Stomach (tissue), 4 donors: Measurements from ENCODE around the gene ITGA3.

ENCODE experiments used
- EP300 ChIP-seq: sonication (generic); formaldehyde crosslinking; IDR thresholded peaks from one replicate; pipeline ENCODE4 v1.6.1; 2017; ENCODE audit warnings: antibody characterized with exemption
- TF ChIP-seq, protein P1 (sequence below), 7 experiments: fragments of 450-650 bp in 4 of 7; fragments of 200-600 bp in 3 of 7; sonication (generic) in 3 of 7; IDR thresholded peaks; one replicate each; pipeline ENCODE4 v1.5.1; 2016 to 2019; ENCODE audit warnings: antibody characterized with exemption in 7 of 7, control low read depth in 2 of 7, mild to moderate bottlenecking in 1 of 7

- TF ChIP-seq, protein P1, sequence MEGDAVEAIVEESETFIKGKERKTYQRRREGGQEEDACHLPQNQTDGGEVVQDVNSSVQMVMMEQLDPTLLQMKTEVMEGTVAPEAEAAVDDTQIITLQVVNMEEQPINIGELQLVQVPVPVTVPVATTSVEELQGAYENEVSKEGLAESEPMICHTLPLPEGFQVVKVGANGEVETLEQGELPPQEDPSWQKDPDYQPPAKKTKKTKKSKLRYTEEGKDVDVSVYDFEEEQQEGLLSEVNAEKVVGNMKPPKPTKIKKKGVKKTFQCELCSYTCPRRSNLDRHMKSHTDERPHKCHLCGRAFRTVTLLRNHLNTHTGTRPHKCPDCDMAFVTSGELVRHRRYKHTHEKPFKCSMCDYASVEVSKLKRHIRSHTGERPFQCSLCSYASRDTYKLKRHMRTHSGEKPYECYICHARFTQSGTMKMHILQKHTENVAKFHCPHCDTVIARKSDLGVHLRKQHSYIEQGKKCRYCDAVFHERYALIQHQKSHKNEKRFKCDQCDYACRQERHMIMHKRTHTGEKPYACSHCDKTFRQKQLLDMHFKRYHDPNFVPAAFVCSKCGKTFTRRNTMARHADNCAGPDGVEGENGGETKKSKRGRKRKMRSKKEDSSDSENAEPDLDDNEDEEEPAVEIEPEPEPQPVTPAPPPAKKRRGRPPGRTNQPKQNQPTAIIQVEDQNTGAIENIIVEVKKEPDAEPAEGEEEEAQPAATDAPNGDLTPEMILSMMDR (IDR thresholded peaks at IDR 0.05), result no peak
- no peak for TF ChIP-seq EP300
These were observed 32.4 kb upstream of the ITGA3 start for GRCh38 chr17:50023520-50023919.
